RWPE2 (cell line): ENCODE results near the gene RELN.
"Not testable (repeated sequence)": the region's sequence is repeated elsewhere in the genome, so short reads cannot be mapped to it uniquely, and the experiment has no call there.

ENCODE experiments used
- ATAC-seq: fragments of 200-7000 bp; cut with Tn5 transposase; 3 replicates; pipeline ENCODE4 v1.9.1; 2021; ENCODE audit warnings: low read depth
- DNase-seq: peaks from one replicate; pipeline ENCODE4 v3.0.0-alpha.2; 2020; ENCODE audit warnings: low spot score
- H3K27ac ChIP-seq: fragments of 450-650 bp; 2 replicates; pipeline ENCODE4 v1.5.1; 2017; ENCODE audit warnings: mild to moderate bottlenecking; ENCODE audit not compliant: poor library complexity, severe bottlenecking
- H3K27me3 ChIP-seq: fragments of 250-450 bp; sonication (Bioruptor Pico); 2 replicates; pipeline ENCODE4 v1.5.1; 2021; ENCODE audit warnings: mild to moderate bottlenecking, moderate library complexity; ENCODE audit not compliant: insufficient read depth, poor library complexity, severe bottlenecking
- H3K36me3 ChIP-seq: fragments of 250-450 bp; sonication (Bioruptor Pico); 2 replicates; pipeline ENCODE4 v1.5.1; 2020; ENCODE audit warnings: low read depth, mild to moderate bottlenecking, moderate library complexity
- H3K4me1 ChIP-seq: fragments of 250-450 bp; sonication (Bioruptor Pico); 2 replicates; pipeline ENCODE4 v1.5.1; 2021; ENCODE audit warnings: mild to moderate bottlenecking, moderate library complexity; ENCODE audit not compliant: insufficient read depth, poor library complexity, severe bottlenecking
- H3K4me3 ChIP-seq: fragments of 250-450 bp; sonication (Bioruptor Pico); 2 replicates; pipeline ENCODE4 v1.5.1; 2021; ENCODE audit warnings: mild to moderate bottlenecking, moderate library complexity; ENCODE audit not compliant: severe bottlenecking
- H3K9me3 ChIP-seq: fragments of 250-450 bp; sonication (Bioruptor Pico); 2 replicates; pipeline ENCODE4 v1.5.1; 2021; ENCODE audit warnings: mild to moderate bottlenecking, moderate library complexity; ENCODE audit not compliant: severe bottlenecking
- CTCF ChIP-seq: fragments of 450-650 bp; IDR thresholded peaks from one replicate; pipeline ENCODE4 v1.5.1; 2017; ENCODE audit warnings: mild to moderate bottlenecking, moderate library complexity; ENCODE audit not compliant: poor library complexity, severe bottlenecking

Gene RELN

GRCh38 chr7:103791894-103792293 lies 197.6 kb downstream of the RELN start:
- Histone ChIP-seq H3K9me3 (no peaks in the 10 kb centered on the region), H3K27ac (no peak overlapping the region), H3K4me3 (no peak overlapping the region), H3K36me3 (no peaks in the 10 kb centered on the region), H3K27me3 (no peaks in the 10 kb centered on the region), H3K4me1 (no peaks in the 10 kb centered on the region)
- TF ChIP-seq CTCF = no peak
- ATAC-seq (no peak), DNase-seq (no peak)

DNA sequence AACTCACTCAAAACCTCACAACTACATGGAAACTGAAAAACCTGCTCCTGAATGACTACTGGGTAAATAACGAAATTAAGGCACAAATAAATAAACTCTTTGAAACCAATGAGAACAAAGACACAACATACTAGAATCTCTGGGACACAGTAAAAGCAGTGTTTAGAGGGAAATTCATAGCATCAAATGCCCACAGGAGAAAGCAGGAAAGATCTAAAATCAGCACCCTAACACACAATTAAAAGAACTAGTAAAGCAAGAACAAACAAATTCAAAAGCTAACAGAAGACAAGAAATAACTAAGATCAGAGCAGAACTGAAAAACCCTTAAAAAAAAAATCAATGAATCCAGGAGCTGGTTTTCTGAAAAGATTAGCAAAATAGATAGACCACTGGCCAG lies 202.4 kb downstream of the RELN start:
- H3K27ac ChIP-seq, DNase-seq, ATAC-seq, H3K4me3 ChIP-seq, H3K36me3 ChIP-seq, H3K9me3 ChIP-seq, H3K4me1 ChIP-seq: not testable (repeated sequence)
- peaks cover 25% of the 10 kb centered on the region for H3K27me3 ChIP-seq

DNA sequence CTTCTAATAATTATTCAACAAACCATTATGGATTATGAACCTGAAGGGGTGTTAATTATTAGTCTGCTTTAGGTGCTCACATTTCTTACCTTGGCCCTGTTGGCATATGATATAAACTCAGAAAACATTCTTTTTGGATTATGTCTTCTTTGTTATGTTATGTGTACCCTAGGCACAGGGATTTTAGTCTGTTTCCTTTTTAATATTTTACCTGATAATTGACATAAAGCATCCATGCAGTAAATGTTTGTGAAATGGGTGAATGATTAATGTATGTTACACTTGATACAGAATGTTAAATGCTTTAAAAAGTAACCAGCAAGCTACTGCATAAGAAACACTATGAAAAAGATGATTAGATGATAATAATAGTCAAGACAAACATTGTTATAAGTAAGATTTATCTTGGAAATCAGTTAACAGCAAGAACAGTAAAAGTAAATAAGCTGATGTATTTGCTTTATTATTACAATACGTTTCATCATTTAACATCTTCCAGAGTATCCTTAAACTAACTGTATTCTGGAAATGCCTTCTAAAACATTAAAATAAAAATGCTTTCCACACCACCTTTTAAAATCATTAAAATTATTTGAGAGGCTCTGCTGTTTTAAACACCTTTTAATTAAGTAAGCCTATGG lies 204.7 kb downstream of the RELN start:
- Histone ChIP-seq H3K27me3 (peaks cover 25% of the 10 kb centered on the region), H3K9me3 (no peaks in the 10 kb centered on the region), H3K4me1 (no peaks in the 10 kb centered on the region), H3K4me3 (no peak overlapping the region), H3K36me3 (no peaks in the 10 kb centered on the region), H3K27ac (no peak overlapping the region)
- no peak for ATAC-seq
- no peak for DNase-seq
- no peak for TF ChIP-seq CTCF

DNA sequence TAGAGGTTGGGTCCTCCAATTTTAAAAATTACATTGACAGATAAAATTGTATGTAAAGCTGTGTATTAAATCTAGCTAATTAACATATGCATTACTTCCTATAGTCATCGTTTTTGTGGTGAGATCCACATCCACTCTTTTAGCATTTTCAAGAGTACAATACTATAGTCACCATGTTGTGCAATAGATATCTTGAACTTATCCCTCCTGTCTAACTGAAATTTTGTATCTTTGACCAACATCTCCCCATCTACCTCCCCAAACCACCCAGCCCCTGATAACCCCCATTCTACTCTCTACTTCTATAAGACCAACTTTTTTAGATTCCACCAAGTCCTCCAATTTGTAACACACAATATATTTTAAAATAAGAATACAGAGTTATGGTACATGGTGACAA lies 208.0 kb downstream of the RELN start:
- no peak for TF ChIP-seq CTCF
- ATAC-seq (no peak), DNase-seq (no peak)
- H3K27ac ChIP-seq = no peak overlapping the region
- no peaks in the 10 kb centered on the region for H3K36me3 ChIP-seq
- H3K4me3 ChIP-seq = no peak overlapping the region
- H3K4me1 ChIP-seq = no peaks in the 10 kb centered on the region
- H3K27me3 ChIP-seq = peaks cover 25% of the 10 kb centered on the region
- H3K9me3 ChIP-seq = no peaks in the 10 kb centered on the region

DNA sequence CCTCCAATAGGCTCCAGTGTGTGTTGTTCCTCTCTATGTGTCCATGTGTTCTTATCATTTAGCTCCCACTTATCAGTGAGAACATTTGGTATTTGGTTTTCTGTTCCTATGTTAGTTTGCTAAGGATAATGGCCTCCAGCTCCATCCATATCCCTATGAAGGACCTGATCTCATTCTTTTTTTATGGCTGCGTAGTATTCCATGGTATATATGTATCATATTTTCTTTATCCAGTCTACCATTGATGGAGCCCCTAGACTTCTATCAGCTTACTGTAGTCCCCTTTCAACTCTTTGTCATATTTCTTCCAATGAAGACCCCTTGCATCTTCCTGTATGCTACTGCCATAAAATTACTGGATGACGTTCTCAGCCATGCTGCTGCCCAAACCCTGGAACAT lies 208.9 kb downstream of the RELN start:
- H3K27ac ChIP-seq, H3K4me1 ChIP-seq, H3K9me3 ChIP-seq, H3K36me3 ChIP-seq, DNase-seq, ATAC-seq, H3K4me3 ChIP-seq: not testable (repeated sequence)
- H3K27me3 ChIP-seq = peaks cover 27% of the 10 kb centered on the region

DNA sequence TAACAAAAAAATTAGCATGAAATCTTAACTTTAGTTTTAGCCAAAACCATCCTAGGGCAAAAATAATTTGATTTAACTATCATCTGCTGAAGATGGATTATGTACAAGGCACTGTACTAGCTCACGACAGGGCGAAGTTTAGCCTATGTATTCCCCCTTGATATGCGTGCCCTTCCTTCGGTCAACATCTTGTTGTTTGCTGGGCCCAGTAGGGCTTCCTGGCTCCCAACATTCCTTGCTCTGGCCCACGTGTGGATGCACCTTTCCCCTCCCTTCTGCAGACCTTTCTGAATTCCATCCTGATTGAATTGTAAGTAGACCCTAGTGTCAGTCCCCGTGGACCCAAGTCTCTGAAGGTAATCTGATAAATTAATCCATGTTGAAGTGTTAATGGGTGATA lies 212.0 kb downstream of the RELN start:
- Histone ChIP-seq H3K4me3 (no peak overlapping the region), H3K4me1 (no peaks in the 10 kb centered on the region), H3K36me3 (no peaks in the 10 kb centered on the region), H3K27ac (no peak overlapping the region), H3K27me3 (peaks cover 6% of the 10 kb centered on the region), H3K9me3 (no peaks in the 10 kb centered on the region)
- ATAC-seq = no peak
- DNase-seq = no peak
- TF ChIP-seq CTCF = no peak
